ENCODE data around the gene NPAS1. TPM values are rescaled to one million over a fixed set of nuclear protein-coding genes. Genes with fewer than 3 reads are reported as not detected.

NPAS1 gene
- total and polyA plus RNA-seq, 2 of the 13 experiments (the other 11 are each of a cell fraction or from before 2014, with no cell fraction given) = 0.35 to 2.9 TPM

GRCh38 chr19:47028195-47028601 is 8.6 kb downstream of the NPAS1 start:
- ChIA-PET CTCF (ENCODE audit: low intra/inter-chr PET ratio, low total read pairs) (no interaction called here), POLR2A (no interaction called here)
- DNase-seq (ENCODE audit: low spot score) (no peak), ATAC-seq (no peak), FAIRE-seq (no peak)
- Histone ChIP-seq H4K20me1 (ENCODE audit: insufficient read depth, low read length) (no peaks in the 10 kb centered on the region), H3K79me2 (ENCODE audit: insufficient read depth, low read length) (no peaks in the 10 kb centered on the region), H3K9me3 (ENCODE audit: low read length) (no peaks in the 10 kb centered on the region), H3K27me3 (ENCODE audit: control insufficient read depth in 1 of 2, insufficient read depth in 2 of 2, low read length in 2 of 2) (no peaks in the 10 kb centered on the region), H3K9ac (ENCODE audit: insufficient read depth, low read depth, low read length) (no peak overlapping the region), H3K27ac (ENCODE audit: extremely low read length, insufficient read depth, low read length) (no peak overlapping the region), H3K4me1 (ENCODE audit: insufficient read depth, low read length) (peaks cover 7% of the 10 kb centered on the region; the same call in 1 of the 2 replicates), H3K4me3 (replicated peaks in 1 of 3; ENCODE audit: insufficient read depth in 1 of 3, low read depth in 2 of 3, low read length in 3 of 3) (no peak overlapping the region), H2AFZ (ENCODE audit: low read length) (no peak overlapping the region), H3K36me3 (replicated peaks in 1 of 2; ENCODE audit: control insufficient read depth in 1 of 2, insufficient read depth in 2 of 2, low read length in 2 of 2) (no peaks in the 10 kb centered on the region), H3K4me2 (ENCODE audit: low read depth, low read length) (no peak overlapping the region)
- in situ Hi-C loops (cut with HindIII; ENCODE audit: extremely low pct_ligation_motif_present, low pct_unique_long_range_greater_than_20kb) = loop anchor here (10.0 kb wide), 1 partner anchor 97 kb away; no protein-coding TSS in a partner anchor
- intact Hi-C loops (cut with micrococcal nuclease; ENCODE audit: unreplicated experiment) = no loop called here
- TF ChIP-seq ZBTB4 (CRISPR knock-in tag; IDR thresholded peaks at IDR 0.05; ENCODE audit: borderline replicate concordance) (no peak), ZNF737 (CRISPR knock-in tag; IDR thresholded peaks at IDR 0.05; ENCODE audit: borderline replicate concordance) (no peak), NR2F2 (IDR thresholded peaks at IDR 0.05; ENCODE audit: borderline replicate concordance, low read depth) (no peak), CC2D1A (CRISPR knock-in tag; IDR thresholded peaks at IDR 0.05) (no peak), BCL6 (CRISPR knock-in tag; IDR thresholded peaks at IDR 0.05) (no peak), SP4 (CRISPR knock-in tag; IDR thresholded peaks at IDR 0.05) (no peak), CCAR2 (optimal IDR thresholded peaks at IDR 0.05; ENCODE audit: low read depth, low read length) (no peak), ZNF296 (CRISPR knock-in tag; conservative IDR thresholded peaks at IDR 0.05) (no peak), HNF1A (IDR thresholded peaks at IDR 0.05; ENCODE audit: low read depth) (no peak), HNF1A (CRISPR knock-in tag; IDR thresholded peaks at IDR 0.05; ENCODE audit: borderline replicate concordance) (no peak), SRSF4 (IDR thresholded peaks at IDR 0.05; ENCODE audit: low read depth, low read length, poor library complexity, severe bottlenecking) (no peak), FOXC1 (CRISPR knock-in tag; IDR thresholded peaks at IDR 0.05; ENCODE audit: borderline replicate concordance) (no peak), TEAD3 (CRISPR knock-in tag; optimal IDR thresholded peaks at IDR 0.05; ENCODE audit: borderline replicate concordance) (no peak)
- no TSS peak for BruUV-seq (replicated peaks)
- WGBS (ENCODE audit: low lambda C conversion rate) = 59% methylated on average over 9 of the region's 14 CpGs
